Transverse colon (tissue), 3 donors: ENCODE data around the gene HNRNPM.

ENCODE experiments used
- CTCF ChIP-seq, 5 experiments: fragments of 200-600 bp in 3 of 5; fragments of 450-650 bp in 2 of 5; sonication (generic) in 3 of 5; IDR thresholded peaks; 1 replicate in 2 of 5; 2 replicates in 3 of 5; pipeline ENCODE4 v1.5.1; 2016 to 2017; ENCODE audit warnings: antibody characterized with exemption in 5 of 5, inconsistent platforms in 3 of 5, mild to moderate bottlenecking in 2 of 5, moderate library complexity in 1 of 5
- POLR2A ChIP-seq: fragments of 450-650 bp; IDR thresholded peaks from one replicate; pipeline ENCODE4 v1.6.1; 2016; ENCODE audit warnings: antibody characterized with exemption, mild to moderate bottlenecking, moderate library complexity

- TF ChIP-seq CTCF (IDR thresholded peaks at IDR 0.05) (no peak), POLR2A (no peak)
Measured at GRCh38 chr19:8503510-8503909, 58.7 kb downstream of the HNRNPM start.
